Measurements from ENCODE around the gene TNS2. TPM values are rescaled to one million over a fixed set of nuclear protein-coding genes. Genes with fewer than 3 reads are reported as not detected.

The TNS2 gene
- total and polyA plus RNA-seq, 2 of the 13 experiments (the other 11 are each of a cell fraction or from before 2014, with no cell fraction given) = 8.9 to 20.4 TPM

- TF ChIP-seq ZBTB43 (CRISPR knock-in tag; conservative IDR thresholded peaks at IDR 0.05) (no peak), ESRRA (CRISPR knock-in tag; IDR thresholded peaks at IDR 0.05; ENCODE audit: low read depth) (no peak)
Measured at GRCh38 chr12:53068811-53069585, 19.1 kb downstream of the TNS2 start (continued).

- H4K20me1 ChIP-seq (ENCODE audit: insufficient read depth, low read length) = no peaks in the 10 kb centered on the region
- ATAC-seq = no peak
- no peak overlapping the region for H3K27ac ChIP-seq (ENCODE audit: extremely low read length, insufficient read depth, low read length)
- POLR2A ChIA-PET = no interaction called here
- H3K36me3 ChIP-seq (replicated peaks in 1 of 2; ENCODE audit: control insufficient read depth in 1 of 2, insufficient read depth in 2 of 2, low read length in 2 of 2) = peaks cover 0 to 17% of the 10 kb centered on the region in 2 experiments; a peak in 3 of 5 replicates
- intact Hi-C loops (cut with micrococcal nuclease; ENCODE audit: unreplicated experiment) = no loop called here
- no peaks in the 10 kb centered on the region for H3K27me3 ChIP-seq (ENCODE audit: control insufficient read depth in 1 of 2, insufficient read depth in 2 of 2, low read length in 2 of 2)
- 83% methylated on average over 6 of the region's 12 CpGs for WGBS (ENCODE audit: low lambda C conversion rate)
- no peak overlapping the region for H3K9ac ChIP-seq (ENCODE audit: insufficient read depth, low read depth, low read length)
- CTCF ChIA-PET (ENCODE audit: low intra/inter-chr PET ratio, low total read pairs) = no interaction called here
- no peaks in the 10 kb centered on the region for H3K9me3 ChIP-seq (ENCODE audit: low read length)
- BruUV-seq (replicated peaks) = no TSS peak
- H3K4me1 ChIP-seq (ENCODE audit: insufficient read depth, low read length) = peaks cover 30% of the 10 kb centered on the region
- in situ Hi-C loops (cut with HindIII; ENCODE audit: extremely low pct_ligation_motif_present, low pct_unique_long_range_greater_than_20kb) = no loop called here
- no peak for DNase-seq (ENCODE audit: low spot score)
- no peak overlapping the region for H2AFZ ChIP-seq (ENCODE audit: low read length)
- H3K4me3 ChIP-seq (replicated peaks in 1 of 3; ENCODE audit: insufficient read depth in 1 of 3, low read depth in 2 of 3, low read length in 3 of 3) = no peak overlapping the region
- FAIRE-seq = no peak
- H3K4me2 ChIP-seq (ENCODE audit: low read depth, low read length) = no peak overlapping the region
- H3K79me2 ChIP-seq (ENCODE audit: insufficient read depth, low read length) = no peaks in the 10 kb centered on the region
- TF ChIP-seq UBTF (CRISPR knock-in tag; IDR thresholded peaks at IDR 0.05) (no peak), ATF7 (IDR thresholded peaks at IDR 0.05) (no peak), ATF7 (CRISPR knock-in tag; IDR thresholded peaks at IDR 0.05) (no peak), NR2F1 (CRISPR knock-in tag; IDR thresholded peaks at IDR 0.05) (no peak), ZNF589 (CRISPR knock-in tag; conservative IDR thresholded peaks at IDR 0.05) (no peak), ZNF614 (CRISPR knock-in tag; IDR thresholded peaks at IDR 0.05; ENCODE audit: borderline replicate concordance) (no peak), KDM6A (CRISPR knock-in tag; IDR thresholded peaks at IDR 0.05; ENCODE audit: low read depth) (no peak), PLSCR1 (CRISPR knock-in tag; IDR thresholded peaks at IDR 0.05; ENCODE audit: borderline replicate concordance) (no peak), ZNF354B (CRISPR knock-in tag; IDR thresholded peaks at IDR 0.05) (no peak), YEATS4 (CRISPR knock-in tag; IDR thresholded peaks at IDR 0.05; ENCODE audit: borderline replicate concordance) (no peak), KDM5A (IDR thresholded peaks at IDR 0.05; ENCODE audit: borderline replicate concordance, low read length) (no peak), AGO2 (optimal IDR thresholded peaks at IDR 0.05; ENCODE audit: low read depth, low read length) (no peak), GRHL1 (CRISPR knock-in tag; conservative IDR thresholded peaks at IDR 0.05) (no peak)
Measured at GRCh38 chr12:53069621-53070410, 20.0 kb downstream of the TNS2 start.

All from HepG2 (cell line).